ENCODE results near the gene DISP2.

The DISP2 gene

GRCh38 chr15:40366457-40367370, 8.7 kb downstream of the DISP2 start:
- no peak for DNase-seq

GRCh38 chr15:40367371-40367685, 9.3 kb downstream of the DISP2 start:
- DNase-seq = no peak

GRCh38 chr15:40367686-40368611, 9.9 kb downstream of the DISP2 start:
- peak; percentile 83 for DNase-seq

GRCh38 chr15:40368719-40369473, 10.9 kb downstream of the DISP2 start:
- DNase-seq = no peak

- DNase-seq = no peak
Measured at GRCh38 chr15:40369474-40369869, 11.5 kb downstream of the DISP2 start.

- DNase-seq = no peak
Measured at GRCh38 chr15:40369971-40370370, 12.0 kb downstream of the DISP2 start.

- DNase-seq = no peak
Measured at GRCh38 chr15:40372981-40373380, 15.0 kb downstream of the DISP2 start.

- DNase-seq = no peak
Measured at GRCh38 chr15:40377606-40378005, 19.6 kb downstream of the DISP2 start.

GRCh38 chr15:40379374-40379773, 21.4 kb downstream of the DISP2 start:
- no peak for DNase-seq

- DNase-seq = no peak
Measured at GRCh38 chr15:40379853-40380252, 21.8 kb downstream of the DISP2 start.

- no peak for DNase-seq
Measured at GRCh38 chr15:40380636-40381035, 22.6 kb downstream of the DISP2 start.

- DNase-seq = no peak
Measured at GRCh38 chr15:40381818-40382529, 24.0 kb downstream of the DISP2 start.

GRCh38 chr15:40382580-40383456, 24.8 kb downstream of the DISP2 start, which contains the start of gene KNSTRN:
TSS of gene KNSTRN (plus strand) at chr15:40382721. CDS start at chr15:40382836, 115 bp downstream.
- DNase-seq = peak; percentile 92

- no peak for DNase-seq
Measured at GRCh38 chr15:40386480-40386879, 28.5 kb downstream of the DISP2 start.

GRCh38 chr15:40388941-40389823, 31.2 kb downstream of the DISP2 start:
- DNase-seq = no peak

GRCh38 chr15:40389824-40390595, 32.0 kb downstream of the DISP2 start:
- no peak for DNase-seq

GRCh38 chr15:40392986-40393948, 35.2 kb downstream of the DISP2 start:
- no peak for DNase-seq
